K562 (cell line): ENCODE results near the gene KRT82. TPM values are rescaled to one million over a fixed set of nuclear protein-coding genes. Genes with fewer than 3 reads are reported as not detected.

Source experiments
- ATAC-seq: fragments of 200-7000 bp; cut with Tn5 transposase; 3 replicates; pipeline ENCODE4 v1.9.1; 2020; ENCODE audit warnings: moderate library complexity
- BruUV-seq: library from RNA; stranded (reverse); fragments of 400-500 nt; replicated peaks from 2 replicates; lab custom pipeline; 2021; lab: Mats Ljungman, UMichigan
- CTCF ChIA-PET: fragments of 300-600 bp; formaldehyde crosslinking; extraction: SDS; loops from one replicate; lab custom pipeline; 2021; ENCODE audit warnings: low intra/inter-chr PET ratio; lab: Yijun Ruan, JAX
- POLR2A ChIA-PET: fragments of 300-600, 350-650 bp; sonication (Branson Sonifier 250); formaldehyde crosslinking; extraction: SDS; loops from one replicate; lab custom pipeline; 2021; ENCODE audit warnings: antibody characterized with exemption, inconsistent platforms; lab: Yijun Ruan, JAX
- DNase-seq, 4 experiments: peaks; one replicate each; pipeline versions ENCODE4 v3.0.0 to v3.0.0-alpha.2; 2011 to 2018; ENCODE audit warnings: low spot score in 3 of 4, mixed read lengths in 3 of 4; ENCODE audit errors: extremely low read depth in 1 of 4
- FAIRE-seq: peaks from 2 replicates; lab custom pipeline; 2011; peaks lifted over from hg19 to GRCh38; lab: Jason Lieb, UNC
- H2AFZ ChIP-seq: 2 replicates; pipeline ENCODE4 v1.6.0; 2011; ENCODE audit warnings: low read depth, low read length, control low read depth, inconsistent platforms
- H3K27ac ChIP-seq: fragments of 200-600 bp; 3 replicates; pipeline ENCODE4 v1.8.0; 2011; ENCODE audit warnings: low read depth, mild to moderate bottlenecking, control low read depth, inconsistent platforms, low read length, moderate library complexity, mixed read lengths; ENCODE audit errors: extremely low read depth
- H3K27me3 ChIP-seq, 2 experiments: fragments of 300-600 bp in 1 of 2; 2 replicates in 1 of 2; 3 replicates in 1 of 2; pipeline versions ENCODE4 v1.6.0 to v1.8.0; 2011; ENCODE audit warnings: inconsistent platforms in 2 of 2, low read length in 2 of 2, mild to moderate bottlenecking in 1 of 2, mixed read lengths in 1 of 2, moderate library complexity in 1 of 2; ENCODE audit not compliant: control insufficient read depth in 2 of 2, insufficient read depth in 2 of 2
- H3K36me3 ChIP-seq: fragments of 300-600 bp; 3 replicates; pipeline ENCODE4 v1.8.0; 2011; ENCODE audit warnings: mild to moderate bottlenecking, low read length, inconsistent platforms; ENCODE audit not compliant: control insufficient read depth, insufficient read depth
- H3K4me1 ChIP-seq, 2 experiments: fragments of 200-600 bp in 1 of 2; replicated peaks in 1 of 2; 2 replicates in 1 of 2; 3 replicates in 1 of 2; pipeline versions ENCODE4 v1.5.1 to v1.8.0; 2011; ENCODE audit warnings: inconsistent platforms in 2 of 2, low read length in 2 of 2, mild to moderate bottlenecking in 1 of 2, mixed read lengths in 1 of 2, moderate library complexity in 1 of 2; ENCODE audit not compliant: control insufficient read depth in 2 of 2, insufficient read depth in 2 of 2
- H3K4me2 ChIP-seq: 2 replicates; pipeline ENCODE4 v1.6.1; 2011; ENCODE audit warnings: low read length, control low read depth, inconsistent platforms, mixed read lengths; ENCODE audit not compliant: insufficient read depth
- H3K4me3 ChIP-seq: fragments of 200-600 bp; sonication (generic), shearing (Covaris generic); 2 replicates; pipeline ENCODE4 v1.5.1; 2016; ENCODE audit warnings: control low read depth, inconsistent platforms
- H3K79me2 ChIP-seq: fragments of 200-600 bp; 3 replicates; pipeline ENCODE4 v1.8.0; 2011; ENCODE audit warnings: low read length, inconsistent platforms; ENCODE audit not compliant: control insufficient read depth, insufficient read depth
- H3K9ac ChIP-seq, 2 experiments: 2 replicates each; pipeline versions ENCODE4 v1.6.0 to v1.6.1; 2011; ENCODE audit warnings: low read depth in 2 of 2, low read length in 2 of 2, control low read depth in 1 of 2, inconsistent platforms in 1 of 2, mild to moderate bottlenecking in 1 of 2, mixed read lengths in 1 of 2; ENCODE audit not compliant: insufficient read depth in 1 of 2
- H3K9me1 ChIP-seq: one replicate; pipeline ENCODE4 v1.6.0; 2011; ENCODE audit warnings: inconsistent platforms, mild to moderate bottlenecking, low read length, moderate library complexity; ENCODE audit not compliant: control insufficient read depth, insufficient read depth
- H3K9me3 ChIP-seq: replicated peaks from 2 replicates; pipeline ENCODE4 v1.5.1; 2011; ENCODE audit warnings: low read depth, low read length, inconsistent platforms; ENCODE audit not compliant: control insufficient read depth, insufficient read depth
- H4K20me1 ChIP-seq: replicated peaks from 2 replicates; pipeline ENCODE4 v1.6.1; 2011; ENCODE audit warnings: low read length, inconsistent platforms, mixed read lengths; ENCODE audit not compliant: control insufficient read depth, insufficient read depth
- BRF2 ChIP-seq: IDR thresholded peaks from 3 replicates; pipeline ENCODE4 v1.6.1; 2011; ENCODE audit warnings: borderline replicate concordance, mild to moderate bottlenecking; ENCODE audit not compliant: insufficient read length, insufficient read depth
- CTBP1 ChIP-seq: fragments of 450-650 bp; IDR thresholded peaks from 2 replicates; pipeline ENCODE4 v1.6.1; 2016; ENCODE audit warnings: borderline replicate concordance
- FOXA3 ChIP-seq, 2 experiments: fragments of 450-650 bp in 1 of 2; sonication (generic) in 1 of 2; formaldehyde crosslinking; IDR thresholded peaks in 1 of 2; conservative IDR thresholded peaks in 1 of 2; 2 replicates each; pipeline versions ENCODE4 v1.4.0 to v1.8.0; 2020 to 2022; ENCODE audit warnings: mild to moderate bottlenecking in 2 of 2, missing genetic modification reagents in 1 of 2
- FOXK1 ChIP-seq: sonication (generic); formaldehyde crosslinking; IDR thresholded peaks from 2 replicates; pipeline ENCODE4 v1.8.0; 2022; ENCODE audit warnings: missing genetic modification reagents, mild to moderate bottlenecking, borderline replicate concordance
- LARP7 ChIP-seq: fragments of 450-650 bp; IDR thresholded peaks from 2 replicates; pipeline ENCODE4 v1.6.1; 2016
- MEIS2 ChIP-seq: fragments of 450-650 bp; IDR thresholded peaks from 2 replicates; pipeline ENCODE4 v1.6.1; 2014; ENCODE audit warnings: mild to moderate bottlenecking; ENCODE audit not compliant: partially characterized antibody
- POLR3G ChIP-seq: IDR thresholded peaks from 2 replicates; pipeline ENCODE4 v1.6.1; 2011; ENCODE audit not compliant: insufficient read length, insufficient replicate concordance; ENCODE audit errors: extremely low read depth
- SMARCC2 ChIP-seq: fragments of 450-650 bp; IDR thresholded peaks from 2 replicates; pipeline ENCODE4 v1.6.1; 2017; ENCODE audit warnings: antibody characterized with exemption, moderate library complexity, mild to moderate bottlenecking, low read depth
- SP2 ChIP-seq: IDR thresholded peaks from 2 replicates; pipeline ENCODE4 v1.6.1; 2011; ENCODE audit warnings: mild to moderate bottlenecking, low read depth, low read length, moderate library complexity; ENCODE audit not compliant: poor library complexity, severe bottlenecking; ENCODE audit errors: extremely low read depth
- ZNF184 ChIP-seq: sonication (generic); formaldehyde crosslinking; IDR thresholded peaks from 2 replicates; pipeline ENCODE4 v1.5.0; 2020; ENCODE audit warnings: missing genetic modification reagents
- ZNF444 ChIP-seq: fragments of 250-450 bp; sonication (Bioruptor Pico); IDR thresholded peaks from 2 replicates; pipeline ENCODE4 v1.4.0; 2020; ENCODE audit warnings: mild to moderate bottlenecking, moderate library complexity
- WGBS: fragments of 100-300 bp; shearing (Covaris generic); methylation state at CpG from one replicate; pipeline ENCODE4 v1.1.6; 2016; ENCODE audit warnings: low coverage, mixed read lengths; ENCODE audit not compliant: insufficient coverage; ENCODE audit errors: missing lambda C conversion rate; 5-methylcytosine and 5-hydroxymethylcytosine counted together
- in situ Hi-C: fragments of 300-500 bp; cut with MboI; formaldehyde crosslinking; loops from 4 replicates; pipeline ENCODE4 v1.15.0; 2018; ENCODE audit warnings: inconsistent platforms, mixed read lengths
- intact Hi-C: fragments of 100-400 bp; cut with micrococcal nuclease; formaldehyde crosslinking; loops from 2 replicates; pipeline ENCODE4 v1.14.2; 2022
- polyA plus RNA-seq, 8 experiments: library from polyadenylated mRNA; depleted of rRNA in 4 of 8; stranded (reverse) in 5 of 8; unstranded in 3 of 8; fragments of >200 nt; fragmentation: Nextera tagmentation in 2 of 8; fragmentation: Illumina TruSeq in 1 of 8; extraction: Ambion mirVana in 2 of 8; extraction: Trizol in 1 of 8; gene quantifications; 2 replicates each; pipeline versions ENCODE4 v1.2.1 to v1.2.3, GENCODE V29; 2011 to 2014; ENCODE audit warnings: inconsistent platforms in 1 of 8, missing spikeins in 1 of 8
- total RNA-seq, 7 experiments: library from RNA; depleted of rRNA in 6 of 7; stranded (reverse); fragments of >200 nt in 6 of 7; fragmentation: Illumina TruSeq in 2 of 7; extraction: Trizol in 2 of 7; gene quantifications; 2 replicates each; pipeline versions ENCODE4 v1.2.1 to v1.2.3, GENCODE V29; 2011 to 2021; ENCODE audit warnings: low replicate concordance in 1 of 7

The KRT82 gene
- total and polyA plus RNA-seq, 9 of the 15 experiments (the other 6 are each of a cell fraction or from before 2014, with no cell fraction given), result not detected

GRCh38 chr12:52356762-52357580 is 49.2 kb downstream of the KRT82 start:
- under 1% methylated on average over 20 of the region's 20 CpGs for WGBS
- no peak overlapping the region for H3K4me3 ChIP-seq
- no peak overlapping the region for H3K4me2 ChIP-seq
- no peak overlapping the region for H3K27ac ChIP-seq
- intact Hi-C loops, result no loop called here
- H4K20me1 ChIP-seq, result peaks cover 3% of the 10 kb centered on the region; the same call in 1 of the 2 replicates
- H3K9me1 ChIP-seq, result no peaks in the 10 kb centered on the region
- peaks cover 4 to 40% of the 10 kb centered on the region in 2 experiments; a peak in 4 of 5 replicates for H3K27me3 ChIP-seq
- CTCF ChIA-PET, result no interaction called here
- no peak for TF ChIP-seq MEIS2
- TF ChIP-seq ZNF444 (CRISPR knock-in tag), result no peak
- TF ChIP-seq SMARCC2, result no peak
- no peak for TF ChIP-seq BRF2
- no peak for TF ChIP-seq SP2
- TF ChIP-seq CTBP1, result no peak
- TF ChIP-seq POLR3G, result no peak
- no peak for TF ChIP-seq FOXA3 (CRISPR knock-in tag; conservative IDR thresholded peaks at IDR 0.05 in 1 of 2, IDR thresholded peaks at IDR 0.05 in 1 of 2)
- no peak for TF ChIP-seq LARP7
- TF ChIP-seq FOXK1 (CRISPR knock-in tag), result no peak
- TF ChIP-seq ZNF184 (CRISPR knock-in tag), result no peak
- TF ChIP-seq, all 486 proteins: peak for 0
- Histone ChIP-seq H3K4me1 (no peaks in the 10 kb centered on the region), H2AFZ (no peak overlapping the region), H3K9ac (no peak overlapping the region), H3K9me3 (no peaks in the 10 kb centered on the region), H3K36me3 (no peaks in the 10 kb centered on the region), H3K79me2 (no peaks in the 10 kb centered on the region)
- POLR2A ChIA-PET, result no interaction called here
- BruUV-seq, result no TSS peak
- in situ Hi-C loops, result no loop called here
- no peak for FAIRE-seq
- DNase-seq, result no peak
- ATAC-seq, result no peak
